Endothelial cell of umbilical vein (primary cell): ENCODE results near the gene NDUFA11. TPM values are rescaled to one million over a fixed set of nuclear protein-coding genes. Genes with fewer than 3 reads are reported as not detected.

Source experiments
- BruUV-seq: library from RNA; stranded (reverse); fragments of 400-500 nt; replicated peaks from 2 replicates; lab custom pipeline; 2021; lab: Mats Ljungman, UMichigan
- CTCF ChIA-PET: fragments of 300-600, 350-600 bp; sonication (Branson Sonifier 250); formaldehyde crosslinking; loops from one replicate; lab custom pipeline; 2021; ENCODE audit warnings: antibody characterized with exemption, inconsistent platforms; lab: Charles Lee
- POLR2A ChIA-PET: fragments of 300-600, 350-600 bp; sonication (Branson Sonifier 250); formaldehyde crosslinking; loops from one replicate; lab custom pipeline; 2021; ENCODE audit warnings: antibody characterized with exemption, inconsistent platforms; lab: Charles Lee
- DNase-seq: peaks from one replicate; pipeline ENCODE4 v3.0.0-alpha.2; 2011; ENCODE audit warnings: low read depth, low spot score
- FAIRE-seq: peaks from 2 replicates; lab custom pipeline; 2011; peaks lifted over from hg19 to GRCh38; lab: Jason Lieb, UNC
- H2AFZ ChIP-seq: 2 replicates; pipeline ENCODE4 v1.6.0; 2012; ENCODE audit warnings: low read depth, low read length, control low read depth, inconsistent platforms
- H3K27ac ChIP-seq: 2 replicates; pipeline ENCODE4 v1.5.1; 2011; ENCODE audit warnings: low read depth, mild to moderate bottlenecking, control low read depth, low read length, moderate library complexity; ENCODE audit not compliant: insufficient read depth
- H3K27me3 ChIP-seq, 2 experiments: 2 replicates each; pipeline versions ENCODE4 v1.6.0 to v1.6.1; 2011; ENCODE audit warnings: low read length in 2 of 2, mixed read lengths in 1 of 2; ENCODE audit not compliant: control insufficient read depth in 2 of 2, insufficient read depth in 2 of 2
- H3K36me3 ChIP-seq, 2 experiments: 2 replicates in 1 of 2; 3 replicates in 1 of 2; pipeline ENCODE4 v1.5.1; 2011; ENCODE audit warnings: low read length in 2 of 2, mild to moderate bottlenecking in 1 of 2, moderate library complexity in 1 of 2; ENCODE audit not compliant: control insufficient read depth in 2 of 2, insufficient read depth in 2 of 2; ENCODE audit errors: extremely low read depth in 1 of 2
- H3K4me1 ChIP-seq: 3 replicates; pipeline ENCODE4 v1.5.1; 2011; ENCODE audit warnings: mild to moderate bottlenecking, low read length; ENCODE audit not compliant: control insufficient read depth, insufficient read depth; ENCODE audit errors: extremely low read depth
- H3K4me2 ChIP-seq: 2 replicates; pipeline ENCODE4 v1.6.1; 2011; ENCODE audit warnings: low read length, control low read depth, mixed read lengths; ENCODE audit not compliant: insufficient read depth
- H3K4me3 ChIP-seq, 3 experiments: fragments of 200-600 bp in 1 of 3; sonication (generic), shearing (Covaris generic) in 1 of 3; replicated peaks in 1 of 3; 2 replicates each; pipeline ENCODE4 v1.5.1; 2011 to 2016; ENCODE audit warnings: control low read depth in 3 of 3, low read length in 3 of 3, mild to moderate bottlenecking in 2 of 3, inconsistent platforms in 1 of 3, low read depth in 1 of 3, moderate library complexity in 1 of 3; ENCODE audit not compliant: insufficient read depth in 1 of 3
- H3K79me2 ChIP-seq: 2 replicates; pipeline ENCODE4 v1.6.0; 2012; ENCODE audit warnings: low read length, inconsistent platforms; ENCODE audit not compliant: control insufficient read depth, insufficient read depth
- H3K9ac ChIP-seq: replicated peaks from 2 replicates; pipeline ENCODE3; 2011; ENCODE audit warnings: low read length, control low read depth; ENCODE audit not compliant: insufficient read depth; ENCODE audit errors: extremely low read depth
- H3K9me1 ChIP-seq: replicated peaks from 3 replicates; pipeline ENCODE4 v1.6.0; 2011; ENCODE audit warnings: mild to moderate bottlenecking, low read length; ENCODE audit not compliant: control insufficient read depth, insufficient read depth; ENCODE audit errors: extremely low read depth
- H3K9me3 ChIP-seq: replicated peaks from 2 replicates; pipeline ENCODE4 v1.5.1; 2012; ENCODE audit warnings: low read length, inconsistent platforms; ENCODE audit not compliant: control insufficient read depth, insufficient read depth
- H4K20me1 ChIP-seq: replicated peaks from 2 replicates; pipeline ENCODE3; 2011; ENCODE audit warnings: mild to moderate bottlenecking, low read length; ENCODE audit not compliant: control insufficient read depth, insufficient read depth; ENCODE audit errors: extremely low read depth
- EZH2 ChIP-seq: IDR thresholded peaks from 2 replicates; pipeline ENCODE4 v1.6.1; 2012; ENCODE audit warnings: borderline replicate concordance, low read depth, mild to moderate bottlenecking, moderate library complexity, low read length, inconsistent platforms; ENCODE audit not compliant: severe bottlenecking
- FOS ChIP-seq: IDR thresholded peaks from 2 replicates; pipeline ENCODE4 v1.6.1; 2011; ENCODE audit warnings: mild to moderate bottlenecking, low read length, moderate library complexity, borderline replicate concordance; ENCODE audit not compliant: insufficient read depth
- GATA2 ChIP-seq: IDR thresholded peaks from 2 replicates; pipeline ENCODE4 v1.7.0; 2011; ENCODE audit warnings: low read depth, mild to moderate bottlenecking, moderate library complexity, mixed read lengths, low read length; ENCODE audit not compliant: insufficient read length, insufficient read depth
- JUN ChIP-seq: IDR thresholded peaks from 2 replicates; pipeline ENCODE4 v1.6.1; 2011; ENCODE audit warnings: borderline replicate concordance, low read depth; ENCODE audit not compliant: insufficient read length, insufficient read depth
- MAX ChIP-seq: IDR thresholded peaks from 2 replicates; pipeline ENCODE4 v1.6.1; 2011; ENCODE audit not compliant: insufficient read depth, insufficient read length
- MYC ChIP-seq: IDR thresholded peaks from one replicate; pipeline ENCODE4 v1.6.1; 2011; ENCODE audit warnings: mild to moderate bottlenecking, low read depth, low read length
- POLR2A ChIP-seq: IDR thresholded peaks from 2 replicates; pipeline ENCODE4 v1.6.1; 2012; ENCODE audit warnings: low read depth, mild to moderate bottlenecking, control low read depth, low read length
- POLR2AphosphoS5 ChIP-seq: IDR thresholded peaks from 2 replicates; pipeline ENCODE4 v1.6.1; 2012; ENCODE audit warnings: low read depth, mild to moderate bottlenecking, control low read depth, low read length, moderate library complexity; ENCODE audit not compliant: insufficient read depth
- dilution Hi-C: fragments of 300-500 bp; cut with MboI; formaldehyde crosslinking; loops from one replicate; pipeline ENCODE4 v1.15.0; 2019; ENCODE audit warnings: low sequenced_read_pairs; ENCODE audit not compliant: extremely low pct_ligation_motif_present
- intact Hi-C: fragments of 100-400 bp; cut with micrococcal nuclease; formaldehyde crosslinking; loops from one replicate; pipeline ENCODE4 v1.10.0; 2022
- polyA plus RNA-seq, 4 experiments: library from polyadenylated mRNA; depleted of rRNA in 3 of 4; stranded (reverse) in 3 of 4; unstranded in 1 of 4; fragments of >200 nt; gene quantifications; 2 replicates each; pipeline versions ENCODE4 v1.2.1 to v1.2.3, GENCODE V29; 2011 to 2012; ENCODE audit warnings: missing spikeins in 1 of 4
- total RNA-seq: library from RNA; stranded (reverse); gene quantifications from 2 replicates; pipeline ENCODE4 v1.2.3, GENCODE V29; 2021
- TF ChIP-seq, protein P1 (sequence below), 2 donors: IDR thresholded peaks; 1 replicate in 1 of 2; 2 replicates in 1 of 2; pipeline ENCODE4 v1.5.1; 2011; ENCODE audit warnings: low read length in 2 of 2, mild to moderate bottlenecking in 2 of 2, moderate library complexity in 2 of 2, control low read depth in 1 of 2, inconsistent platforms in 1 of 2, low read depth in 1 of 2; ENCODE audit not compliant: insufficient read depth in 1 of 2; ENCODE audit errors: extremely low read depth in 1 of 2

NDUFA11 gene
- total and polyA plus RNA-seq, 2 donors (not counting 3 experiments of a cell fraction or from before 2014, with no cell fraction given), result 281 to 876 TPM

- peaks cover 69% of the 10 kb centered on the region for H3K79me2 ChIP-seq
- H2AFZ ChIP-seq, result no peak overlapping the region
- no peaks in the 10 kb centered on the region for H3K9me3 ChIP-seq
- no peak overlapping the region for H3K4me3 ChIP-seq
- FAIRE-seq (no peak), DNase-seq (no peak)
- no peak overlapping the region for H3K4me2 ChIP-seq
- POLR2A ChIA-PET, result no interaction called here
- H4K20me1 ChIP-seq, result no peaks in the 10 kb centered on the region
- TF ChIP-seq POLR2A (no peak), MAX (no peak), POLR2AphosphoS5 (no peak), GATA2 (no peak), EZH2 (no peak), MYC (no peak)
- BruUV-seq, result no TSS peak
- intact Hi-C loops (no loop called here), dilution Hi-C loops (no loop called here)
- H3K27me3 ChIP-seq, result no peaks in the 10 kb centered on the region
- no peaks in the 10 kb centered on the region for H3K9me1 ChIP-seq
- CTCF ChIA-PET, result interaction anchor here (1.0 to 7.2 kb wide), 3 partner anchors 8 to 17 kb away, joined by 4 to 46 read pairs (median 6); no protein-coding TSS in a partner anchor
- peaks cover 41% of the 10 kb centered on the region for H3K4me1 ChIP-seq
- no peak overlapping the region for H3K27ac ChIP-seq
- peaks cover 0 to 8% of the 10 kb centered on the region in 2 experiments for H3K36me3 ChIP-seq
- no peak overlapping the region for H3K9ac ChIP-seq
These were observed 47.2 kb upstream of the NDUFA11 start for GRCh38 chr19:5950741-5951140.

DNA sequence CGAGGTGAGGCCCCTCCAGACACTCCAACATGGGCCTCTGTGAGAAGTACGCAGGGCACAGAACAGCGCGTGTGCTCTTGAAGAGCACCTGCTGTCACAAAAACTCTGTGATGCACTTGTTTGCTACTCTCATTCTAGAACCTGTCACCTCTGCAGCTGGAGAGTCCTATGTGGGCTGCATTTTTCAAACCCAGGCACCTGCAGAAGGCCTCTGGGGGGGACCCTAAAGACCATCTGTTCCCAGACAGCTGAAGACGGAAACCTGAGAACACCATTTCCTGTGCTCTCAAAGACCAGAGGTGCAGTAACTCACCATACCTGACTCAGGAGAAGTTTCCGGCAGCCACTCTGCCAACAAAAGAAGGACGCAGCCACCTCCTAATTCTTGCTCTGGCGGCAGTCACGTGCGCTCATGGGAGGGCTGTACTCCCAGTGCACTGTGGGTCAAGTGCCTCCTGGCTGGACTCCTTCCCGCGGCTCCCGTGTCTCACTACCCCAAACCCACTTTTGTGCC is 46.3 kb upstream of the NDUFA11 start:
- intact Hi-C loops (no loop called here), dilution Hi-C loops (no loop called here)
- H2AFZ ChIP-seq, result no peak overlapping the region
- peaks cover 37% of the 10 kb centered on the region for H3K4me1 ChIP-seq
- BruUV-seq, result no TSS peak
- TF ChIP-seq GATA2 (no peak), JUN (no peak), MYC (no peak), FOS (no peak), MAX (no peak), POLR2A (no peak), POLR2AphosphoS5 (no peak), EZH2 (no peak)
- TF ChIP-seq, protein P1, sequence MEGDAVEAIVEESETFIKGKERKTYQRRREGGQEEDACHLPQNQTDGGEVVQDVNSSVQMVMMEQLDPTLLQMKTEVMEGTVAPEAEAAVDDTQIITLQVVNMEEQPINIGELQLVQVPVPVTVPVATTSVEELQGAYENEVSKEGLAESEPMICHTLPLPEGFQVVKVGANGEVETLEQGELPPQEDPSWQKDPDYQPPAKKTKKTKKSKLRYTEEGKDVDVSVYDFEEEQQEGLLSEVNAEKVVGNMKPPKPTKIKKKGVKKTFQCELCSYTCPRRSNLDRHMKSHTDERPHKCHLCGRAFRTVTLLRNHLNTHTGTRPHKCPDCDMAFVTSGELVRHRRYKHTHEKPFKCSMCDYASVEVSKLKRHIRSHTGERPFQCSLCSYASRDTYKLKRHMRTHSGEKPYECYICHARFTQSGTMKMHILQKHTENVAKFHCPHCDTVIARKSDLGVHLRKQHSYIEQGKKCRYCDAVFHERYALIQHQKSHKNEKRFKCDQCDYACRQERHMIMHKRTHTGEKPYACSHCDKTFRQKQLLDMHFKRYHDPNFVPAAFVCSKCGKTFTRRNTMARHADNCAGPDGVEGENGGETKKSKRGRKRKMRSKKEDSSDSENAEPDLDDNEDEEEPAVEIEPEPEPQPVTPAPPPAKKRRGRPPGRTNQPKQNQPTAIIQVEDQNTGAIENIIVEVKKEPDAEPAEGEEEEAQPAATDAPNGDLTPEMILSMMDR (IDR thresholded peaks at IDR 0.05; ENCODE audit: extremely low read depth in 1 of 2, insufficient read depth in 1 of 2, low read depth in 1 of 2, low read length in 2 of 2), result no peak
- H3K4me2 ChIP-seq, result no peak overlapping the region
- H3K27ac ChIP-seq, result no peak overlapping the region
- H3K27me3 ChIP-seq, result no peaks in the 10 kb centered on the region
- DNase-seq (no peak), FAIRE-seq (no peak)
- H3K9me1 ChIP-seq, result no peaks in the 10 kb centered on the region
- H4K20me1 ChIP-seq, result no peaks in the 10 kb centered on the region
- peaks cover 65% of the 10 kb centered on the region for H3K79me2 ChIP-seq
- POLR2A ChIA-PET, result no interaction called here
- CTCF ChIA-PET, result interaction anchor here (7.2 kb wide), 1 partner anchor 18 kb away, joined by 46 read pairs; no protein-coding TSS in a partner anchor
- no peak overlapping the region for H3K4me3 ChIP-seq
- H3K9ac ChIP-seq, result no peak overlapping the region
- peaks cover 0 to 10% of the 10 kb centered on the region in 2 experiments for H3K36me3 ChIP-seq
- no peaks in the 10 kb centered on the region for H3K9me3 ChIP-seq
